OCI-LY1 (cell line): ENCODE measurements around the gene NCF2.

Experiments
- CTCF ChIP-seq: fragments of 200-600 bp; sonication (generic), shearing (Covaris generic); IDR thresholded peaks from 2 replicates; pipeline ENCODE4 v1.5.1; 2017; ENCODE audit warnings: mild to moderate bottlenecking, antibody characterized with exemption, low read length, moderate library complexity, mixed read lengths
- EZH2 ChIP-seq: fragments of 200-600 bp; sonication (generic), shearing (Covaris generic); IDR thresholded peaks from 2 replicates; pipeline ENCODE4 v1.8.0; 2017; ENCODE audit warnings: borderline replicate concordance, mixed run types, mild to moderate bottlenecking, antibody characterized with exemption, low read length, moderate library complexity, mixed read lengths

DNA sequence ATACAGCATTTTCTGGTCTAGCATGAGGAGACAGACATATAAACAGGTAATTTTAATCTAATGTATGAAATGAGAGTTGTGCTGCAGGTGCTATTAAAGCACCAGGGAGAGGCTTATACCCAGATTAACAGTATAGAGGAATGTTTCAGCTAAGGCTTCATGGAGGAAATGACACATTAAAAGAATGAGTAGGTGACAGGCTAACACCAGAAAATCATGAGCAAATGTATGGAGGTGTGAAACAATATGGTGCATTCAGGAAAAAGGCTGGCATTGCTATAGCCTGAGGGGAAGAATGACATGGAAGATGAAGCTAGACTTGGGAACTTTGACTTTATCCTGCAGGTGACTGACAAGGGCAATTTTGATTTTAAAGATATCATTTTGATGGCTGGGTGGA is 38.3 kb upstream of the NCF2 start:
- TF ChIP-seq CTCF (no peak), EZH2 (no peak)
